ENCODE measurements around the gene ACAP3. TPM values are rescaled to one million over a fixed set of nuclear protein-coding genes. Genes with fewer than 3 reads are reported as not detected.

Gene ACAP3
- total and polyA plus RNA-seq, 2 of the 4 experiments (the other 2 are of a cell fraction): 13.3 to 58.2 TPM

DNA sequence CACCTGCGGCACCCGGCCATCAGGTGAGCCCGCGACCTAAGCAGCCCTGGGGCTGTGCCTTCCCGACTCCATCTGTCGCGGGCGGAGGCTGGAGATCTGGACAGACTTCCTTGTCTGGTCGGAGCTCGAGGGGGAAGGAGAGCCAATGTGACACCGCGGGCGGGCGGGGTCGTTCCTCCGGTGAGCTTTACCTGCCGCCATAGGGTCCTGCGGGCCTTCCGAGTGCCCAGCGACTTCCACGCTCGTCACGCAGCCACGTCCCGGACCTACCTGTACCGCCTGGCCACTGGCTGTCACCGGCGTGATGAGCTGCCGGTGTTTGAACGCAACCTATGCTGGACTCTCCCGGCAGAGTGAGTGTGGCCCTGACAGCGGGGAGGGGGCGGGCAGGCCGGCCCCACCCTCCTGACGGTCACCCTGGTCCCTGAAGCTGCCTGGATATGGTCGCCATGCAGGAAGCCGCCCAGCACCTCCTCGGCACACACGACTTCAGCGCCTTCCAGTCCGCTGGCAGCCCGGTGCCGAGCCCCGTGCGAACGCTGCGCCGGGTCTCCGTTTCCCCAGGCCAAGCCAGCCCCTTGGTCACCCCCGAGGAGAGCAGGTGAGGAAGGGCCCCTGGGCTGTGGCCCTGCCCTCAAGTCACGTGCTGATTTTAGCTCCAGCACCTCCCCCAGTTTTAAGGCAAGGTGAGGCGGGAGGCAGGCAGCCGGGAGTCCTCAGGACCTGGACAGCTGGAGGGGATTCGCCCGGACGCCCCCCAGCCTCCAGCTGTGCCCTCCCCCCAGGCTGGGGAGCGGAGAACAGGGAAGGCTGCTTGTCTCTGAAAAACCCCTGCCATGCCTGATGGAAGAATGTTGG lies 1.8 kb upstream of the ACAP3 start:
- Histone ChIP-seq H3K4ac (ENCODE audit: low read depth, low read length) (peak overlapping the region; percentile 71), H3K27me3 (ENCODE audit: control insufficient read depth, insufficient read depth, low read length) (no peaks in the 10 kb centered on the region), H3K56ac (ENCODE audit: extremely low read depth, insufficient read depth, low read length) (no peak overlapping the region), H4K91ac (ENCODE audit: insufficient read depth, low read depth, low read length) (peak overlapping the region; percentile 37), H4K20me1 (ENCODE audit: insufficient read depth, low read length) (peaks cover 53% of the 10 kb centered on the region), H3K9me1 (ENCODE audit: insufficient read depth, low read length) (peaks cover 3% of the 10 kb centered on the region), H3K9me3 (ENCODE audit: control insufficient read depth, insufficient read depth, low read length) (no peaks in the 10 kb centered on the region), H2AK9ac (replicated peaks; ENCODE audit: low read depth, low read length, poor library complexity) (peak overlapping the region; percentile 98), H2AK5ac (ENCODE audit: low read depth, low read length) (peak overlapping the region; percentile 36), H3K36me3 (ENCODE audit: control insufficient read depth, insufficient read depth, low read length) (peaks cover 45% of the 10 kb centered on the region), H2BK120ac (ENCODE audit: low read depth, low read length) (no peak overlapping the region), H2AFZ (replicated peaks; ENCODE audit: low read length, poor library complexity) (peak overlapping the region; percentile 88), H3K4me2 (ENCODE audit: low read depth, low read length) (peak overlapping the region; percentile 76), H3K79me1 (ENCODE audit: low read depth in 1 of 2, low read length in 2 of 2) (peaks cover 3 to 49% of the 10 kb centered on the region in 2 experiments), H3K27ac (ENCODE audit: insufficient read depth, low read length) (peak overlapping the region; percentile 94; the same call in 1 of the 2 replicates), H3K14ac (replicated peaks; ENCODE audit: low read depth, low read length) (peak overlapping the region; percentile 69; the same call in 1 of the 2 replicates), H3K23ac (ENCODE audit: low read depth, low read length) (peak overlapping the region; percentile 38; the same call in 1 of the 2 replicates), H2BK15ac (ENCODE audit: low read depth, low read length) (no peak overlapping the region), H3K4me1 (ENCODE audit: control insufficient read depth, insufficient read depth, low read length) (peaks cover 27% of the 10 kb centered on the region), H2BK5ac (ENCODE audit: low read depth, low read length, poor library complexity, severe bottlenecking) (no peak overlapping the region), H3K4me3 (ENCODE audit: insufficient read depth, low read depth, low read length) (peak overlapping the region; percentile 95), H4K8ac (ENCODE audit: low read depth in 2 of 2, low read length in 2 of 2) (no peak overlapping the region), H4K5ac (ENCODE audit: low read depth, low read length) (no peak overlapping the region), H2BK20ac (ENCODE audit: low read depth, low read length) (no peak overlapping the region), H3K9ac (ENCODE audit: low read depth, low read length) (peak overlapping the region; percentile 82), H3K18ac (ENCODE audit: low read depth, low read length) (no peak overlapping the region)
- no TSS peak for BruUV-seq (replicated peaks)
- ATAC-seq (ENCODE audit: low read depth): no peak
- dilution Hi-C loops (cut with HindIII; ENCODE audit: low sequenced_read_pairs, unreplicated experiment) (no loop called here), in situ Hi-C loops (cut with MboI; ENCODE audit: low sequenced_read_pairs) (no loop called here), intact Hi-C loops (cut with micrococcal nuclease) (loop anchor here (5.0 kb wide), 2 partner anchors 48 to 187 kb away; partner anchors contain the start of gene MXRA8)
- no peak for DNase-seq
- TF ChIP-seq MXI1 (IDR thresholded peaks at IDR 0.05; ENCODE audit: borderline replicate concordance, low read depth, low read length): no peak
- no peak for TF ChIP-seq MAFK (IDR thresholded peaks at IDR 0.05; ENCODE audit: low read depth, low read length)
- TF ChIP-seq POLR2A (IDR thresholded peaks at IDR 0.05; ENCODE audit: low read depth, low read length): no peak
- TF ChIP-seq, protein P1, sequence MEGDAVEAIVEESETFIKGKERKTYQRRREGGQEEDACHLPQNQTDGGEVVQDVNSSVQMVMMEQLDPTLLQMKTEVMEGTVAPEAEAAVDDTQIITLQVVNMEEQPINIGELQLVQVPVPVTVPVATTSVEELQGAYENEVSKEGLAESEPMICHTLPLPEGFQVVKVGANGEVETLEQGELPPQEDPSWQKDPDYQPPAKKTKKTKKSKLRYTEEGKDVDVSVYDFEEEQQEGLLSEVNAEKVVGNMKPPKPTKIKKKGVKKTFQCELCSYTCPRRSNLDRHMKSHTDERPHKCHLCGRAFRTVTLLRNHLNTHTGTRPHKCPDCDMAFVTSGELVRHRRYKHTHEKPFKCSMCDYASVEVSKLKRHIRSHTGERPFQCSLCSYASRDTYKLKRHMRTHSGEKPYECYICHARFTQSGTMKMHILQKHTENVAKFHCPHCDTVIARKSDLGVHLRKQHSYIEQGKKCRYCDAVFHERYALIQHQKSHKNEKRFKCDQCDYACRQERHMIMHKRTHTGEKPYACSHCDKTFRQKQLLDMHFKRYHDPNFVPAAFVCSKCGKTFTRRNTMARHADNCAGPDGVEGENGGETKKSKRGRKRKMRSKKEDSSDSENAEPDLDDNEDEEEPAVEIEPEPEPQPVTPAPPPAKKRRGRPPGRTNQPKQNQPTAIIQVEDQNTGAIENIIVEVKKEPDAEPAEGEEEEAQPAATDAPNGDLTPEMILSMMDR (conservative IDR thresholded peaks at IDR 0.05; ENCODE audit: low read depth, low read length): no peak
- no peak for TF ChIP-seq RAD21 (IDR thresholded peaks at IDR 0.05; ENCODE audit: low read length)
- TF ChIP-seq CEBPB (IDR thresholded peaks at IDR 0.05; ENCODE audit: low read depth, low read length): no peak
- TF ChIP-seq, protein P2, sequence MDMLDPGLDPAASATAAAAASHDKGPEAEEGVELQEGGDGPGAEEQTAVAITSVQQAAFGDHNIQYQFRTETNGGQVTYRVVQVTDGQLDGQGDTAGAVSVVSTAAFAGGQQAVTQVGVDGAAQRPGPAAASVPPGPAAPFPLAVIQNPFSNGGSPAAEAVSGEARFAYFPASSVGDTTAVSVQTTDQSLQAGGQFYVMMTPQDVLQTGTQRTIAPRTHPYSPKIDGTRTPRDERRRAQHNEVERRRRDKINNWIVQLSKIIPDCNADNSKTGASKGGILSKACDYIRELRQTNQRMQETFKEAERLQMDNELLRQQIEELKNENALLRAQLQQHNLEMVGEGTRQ (IDR thresholded peaks at IDR 0.05; ENCODE audit: low read depth, low read length): 0 out of 2 replicates have a peak, but pooled peaks have one; percentile 11
- no peak for TF ChIP-seq CHD1 (IDR thresholded peaks at IDR 0.05; ENCODE audit: low read depth, low read length)
- WGBS, 2 experiments (ENCODE audit: extremely low coverage in 2 of 2, insufficient read length in 1 of 2): 27% methylated on average over 35 of the region's 57 CpGs; no CpG with 5 or more reads in 1 of the 2 experiments
- CTCF ChIA-PET: no interaction called here
- POLR2A ChIA-PET (ENCODE audit: unreplicated experiment): no interaction called here
